ENCODE data around the gene TFDP2.
A peak's percentile ranks its signal among the peaks of the same experiment; 100 is the strongest.

TFDP2 gene

DNA sequence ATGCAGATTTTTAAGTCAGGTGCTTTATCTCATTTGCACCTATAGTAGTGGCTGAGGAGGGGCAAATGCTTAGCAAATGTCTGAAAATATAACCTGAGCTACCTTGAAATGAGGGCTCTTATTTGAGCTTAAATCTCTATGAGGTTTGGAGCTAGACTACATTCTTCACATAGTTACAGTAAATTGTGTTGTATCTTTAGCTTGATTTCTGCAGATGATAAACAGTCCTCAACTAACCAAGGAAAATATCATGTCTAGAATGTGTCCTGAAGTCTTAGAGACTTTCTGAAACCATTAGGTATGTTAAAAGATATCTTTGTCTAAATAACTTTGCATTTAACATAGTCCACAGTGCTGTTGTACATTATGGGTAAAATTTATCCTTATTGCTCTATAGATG lies 145.3 kb downstream of the TFDP2 start:
- peak; percentile 69 for ATAC-seq
- TF ChIP-seq, protein P1, sequence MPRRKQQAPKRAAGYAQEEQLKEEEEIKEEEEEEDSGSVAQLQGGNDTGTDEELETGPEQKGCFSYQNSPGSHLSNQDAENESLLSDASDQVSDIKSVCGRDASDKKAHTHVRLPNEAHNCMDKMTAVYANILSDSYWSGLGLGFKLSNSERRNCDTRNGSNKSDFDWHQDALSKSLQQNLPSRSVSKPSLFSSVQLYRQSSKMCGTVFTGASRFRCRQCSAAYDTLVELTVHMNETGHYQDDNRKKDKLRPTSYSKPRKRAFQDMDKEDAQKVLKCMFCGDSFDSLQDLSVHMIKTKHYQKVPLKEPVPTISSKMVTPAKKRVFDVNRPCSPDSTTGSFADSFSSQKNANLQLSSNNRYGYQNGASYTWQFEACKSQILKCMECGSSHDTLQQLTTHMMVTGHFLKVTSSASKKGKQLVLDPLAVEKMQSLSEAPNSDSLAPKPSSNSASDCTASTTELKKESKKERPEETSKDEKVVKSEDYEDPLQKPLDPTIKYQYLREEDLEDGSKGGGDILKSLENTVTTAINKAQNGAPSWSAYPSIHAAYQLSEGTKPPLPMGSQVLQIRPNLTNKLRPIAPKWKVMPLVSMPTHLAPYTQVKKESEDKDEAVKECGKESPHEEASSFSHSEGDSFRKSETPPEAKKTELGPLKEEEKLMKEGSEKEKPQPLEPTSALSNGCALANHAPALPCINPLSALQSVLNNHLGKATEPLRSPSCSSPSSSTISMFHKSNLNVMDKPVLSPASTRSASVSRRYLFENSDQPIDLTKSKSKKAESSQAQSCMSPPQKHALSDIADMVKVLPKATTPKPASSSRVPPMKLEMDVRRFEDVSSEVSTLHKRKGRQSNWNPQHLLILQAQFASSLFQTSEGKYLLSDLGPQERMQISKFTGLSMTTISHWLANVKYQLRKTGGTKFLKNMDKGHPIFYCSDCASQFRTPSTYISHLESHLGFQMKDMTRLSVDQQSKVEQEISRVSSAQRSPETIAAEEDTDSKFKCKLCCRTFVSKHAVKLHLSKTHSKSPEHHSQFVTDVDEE (CRISPR knock-in tag; IDR thresholded peaks at IDR 0.05), result no peak
- TF ChIP-seq, protein P2, sequence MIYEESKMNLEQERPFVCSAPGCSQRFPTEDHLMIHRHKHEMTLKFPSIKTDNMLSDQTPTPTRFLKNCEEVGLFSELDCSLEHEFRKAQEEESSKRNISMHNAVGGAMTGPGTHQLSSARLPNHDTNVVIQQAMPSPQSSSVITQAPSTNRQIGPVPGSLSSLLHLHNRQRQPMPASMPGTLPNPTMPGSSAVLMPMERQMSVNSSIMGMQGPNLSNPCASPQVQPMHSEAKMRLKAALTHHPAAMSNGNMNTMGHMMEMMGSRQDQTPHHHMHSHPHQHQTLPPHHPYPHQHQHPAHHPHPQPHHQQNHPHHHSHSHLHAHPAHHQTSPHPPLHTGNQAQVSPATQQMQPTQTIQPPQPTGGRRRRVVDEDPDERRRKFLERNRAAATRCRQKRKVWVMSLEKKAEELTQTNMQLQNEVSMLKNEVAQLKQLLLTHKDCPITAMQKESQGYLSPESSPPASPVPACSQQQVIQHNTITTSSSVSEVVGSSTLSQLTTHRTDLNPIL (CRISPR knock-in tag; IDR thresholded peaks at IDR 0.05; ENCODE audit: low read depth), result no peak
- TF ChIP-seq SNAI2 (CRISPR knock-in tag; IDR thresholded peaks at IDR 0.05) (no peak), ZNF70 (CRISPR knock-in tag; IDR thresholded peaks at IDR 0.05) (no peak), ESRRG (CRISPR knock-in tag; IDR thresholded peaks at IDR 0.05) (no peak), TOX (CRISPR knock-in tag; IDR thresholded peaks at IDR 0.05; ENCODE audit: borderline replicate concordance) (no peak)

DNA sequence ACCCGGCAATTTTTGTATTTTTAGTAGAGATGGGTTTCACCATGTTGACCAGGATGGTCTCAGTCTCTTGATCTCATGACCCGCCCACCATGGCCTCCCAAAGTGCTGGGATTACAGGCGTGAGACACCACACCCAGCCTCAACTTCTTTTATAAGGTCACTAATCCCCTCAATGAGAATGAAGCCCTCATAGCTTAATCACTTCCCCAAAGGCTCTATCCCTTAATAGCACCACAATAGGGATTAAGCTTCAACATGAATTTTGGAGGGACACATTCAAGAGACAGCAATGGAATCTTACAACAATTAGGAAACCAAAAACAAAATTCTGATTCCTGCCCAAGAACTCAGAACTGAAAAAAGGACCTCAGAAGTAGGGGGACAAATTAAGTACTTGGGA lies 146.1 kb downstream of the TFDP2 start:
- ATAC-seq, result no peak
- no peak for TF ChIP-seq ZNF565 (CRISPR knock-in tag; conservative IDR thresholded peaks at IDR 0.05; ENCODE audit: low read depth)
- no peak for TF ChIP-seq ZFP30 (CRISPR knock-in tag; IDR thresholded peaks at IDR 0.05)
- TF ChIP-seq ZNF70 (CRISPR knock-in tag; IDR thresholded peaks at IDR 0.05), result no peak
- no peak for TF ChIP-seq TOX (CRISPR knock-in tag; IDR thresholded peaks at IDR 0.05; ENCODE audit: borderline replicate concordance)
- TF ChIP-seq, protein P2 (CRISPR knock-in tag; IDR thresholded peaks at IDR 0.05; ENCODE audit: low read depth), result no peak
- TF ChIP-seq, protein P3, sequence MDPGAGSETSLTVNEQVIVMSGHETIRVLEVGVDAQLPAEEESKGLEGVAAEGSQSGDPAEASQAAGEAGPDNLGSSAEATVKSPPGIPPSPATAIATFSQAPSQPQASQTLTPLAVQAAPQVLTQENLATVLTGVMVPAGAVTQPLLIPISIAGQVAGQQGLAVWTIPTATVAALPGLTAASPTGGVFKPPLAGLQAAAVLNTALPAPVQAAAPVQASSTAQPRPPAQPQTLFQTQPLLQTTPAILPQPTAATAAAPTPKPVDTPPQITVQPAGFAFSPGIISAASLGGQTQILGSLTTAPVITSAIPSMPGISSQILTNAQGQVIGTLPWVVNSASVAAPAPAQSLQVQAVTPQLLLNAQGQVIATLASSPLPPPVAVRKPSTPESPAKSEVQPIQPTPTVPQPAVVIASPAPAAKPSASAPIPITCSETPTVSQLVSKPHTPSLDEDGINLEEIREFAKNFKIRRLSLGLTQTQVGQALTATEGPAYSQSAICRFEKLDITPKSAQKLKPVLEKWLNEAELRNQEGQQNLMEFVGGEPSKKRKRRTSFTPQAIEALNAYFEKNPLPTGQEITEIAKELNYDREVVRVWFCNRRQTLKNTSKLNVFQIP (CRISPR knock-in tag; IDR thresholded peaks at IDR 0.05; ENCODE audit: borderline replicate concordance, low read depth), result no peak
- TF ChIP-seq CSDC2 (CRISPR knock-in tag; IDR thresholded peaks at IDR 0.05), result no peak
- no peak for TF ChIP-seq TCF4 (CRISPR knock-in tag; IDR thresholded peaks at IDR 0.05; ENCODE audit: borderline replicate concordance)
- TF ChIP-seq, protein P4, sequence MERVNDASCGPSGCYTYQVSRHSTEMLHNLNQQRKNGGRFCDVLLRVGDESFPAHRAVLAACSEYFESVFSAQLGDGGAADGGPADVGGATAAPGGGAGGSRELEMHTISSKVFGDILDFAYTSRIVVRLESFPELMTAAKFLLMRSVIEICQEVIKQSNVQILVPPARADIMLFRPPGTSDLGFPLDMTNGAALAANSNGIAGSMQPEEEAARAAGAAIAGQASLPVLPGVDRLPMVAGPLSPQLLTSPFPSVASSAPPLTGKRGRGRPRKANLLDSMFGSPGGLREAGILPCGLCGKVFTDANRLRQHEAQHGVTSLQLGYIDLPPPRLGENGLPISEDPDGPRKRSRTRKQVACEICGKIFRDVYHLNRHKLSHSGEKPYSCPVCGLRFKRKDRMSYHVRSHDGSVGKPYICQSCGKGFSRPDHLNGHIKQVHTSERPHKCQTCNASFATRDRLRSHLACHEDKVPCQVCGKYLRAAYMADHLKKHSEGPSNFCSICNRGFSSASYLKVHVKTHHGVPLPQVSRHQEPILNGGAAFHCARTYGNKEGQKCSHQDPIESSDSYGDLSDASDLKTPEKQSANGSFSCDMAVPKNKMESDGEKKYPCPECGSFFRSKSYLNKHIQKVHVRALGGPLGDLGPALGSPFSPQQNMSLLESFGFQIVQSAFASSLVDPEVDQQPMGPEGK (CRISPR knock-in tag; IDR thresholded peaks at IDR 0.05; ENCODE audit: borderline replicate concordance), result no peak
- no peak for TF ChIP-seq BACH2 (CRISPR knock-in tag; IDR thresholded peaks at IDR 0.05; ENCODE audit: borderline replicate concordance)
- no peak for TF ChIP-seq ZNF8 (CRISPR knock-in tag; IDR thresholded peaks at IDR 0.05)
- TF ChIP-seq RARB (CRISPR knock-in tag; IDR thresholded peaks at IDR 0.05), result no peak
- no peak for TF ChIP-seq OSR1 (CRISPR knock-in tag; IDR thresholded peaks at IDR 0.05)
- no peak for TF ChIP-seq ISL1 (CRISPR knock-in tag; IDR thresholded peaks at IDR 0.05)
- no peak for TF ChIP-seq ZFP3 (CRISPR knock-in tag; IDR thresholded peaks at IDR 0.05)
- TF ChIP-seq, protein P5, sequence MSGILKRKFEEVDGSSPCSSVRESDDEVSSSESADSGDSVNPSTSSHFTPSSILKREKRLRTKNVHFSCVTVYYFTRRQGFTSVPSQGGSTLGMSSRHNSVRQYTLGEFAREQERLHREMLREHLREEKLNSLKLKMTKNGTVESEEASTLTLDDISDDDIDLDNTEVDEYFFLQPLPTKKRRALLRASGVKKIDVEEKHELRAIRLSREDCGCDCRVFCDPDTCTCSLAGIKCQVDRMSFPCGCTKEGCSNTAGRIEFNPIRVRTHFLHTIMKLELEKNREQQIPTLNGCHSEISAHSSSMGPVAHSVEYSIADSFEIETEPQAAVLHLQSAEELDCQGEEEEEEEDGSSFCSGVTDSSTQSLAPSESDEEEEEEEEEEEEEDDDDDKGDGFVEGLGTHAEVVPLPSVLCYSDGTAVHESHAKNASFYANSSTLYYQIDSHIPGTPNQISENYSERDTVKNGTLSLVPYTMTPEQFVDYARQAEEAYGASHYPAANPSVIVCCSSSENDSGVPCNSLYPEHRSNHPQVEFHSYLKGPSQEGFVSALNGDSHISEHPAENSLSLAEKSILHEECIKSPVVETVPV (CRISPR knock-in tag; IDR thresholded peaks at IDR 0.05), result no peak
- no peak for TF ChIP-seq ARNTL (CRISPR knock-in tag; IDR thresholded peaks at IDR 0.05; ENCODE audit: borderline replicate concordance, low read depth)
